GM18502 (cell line): ENCODE measurements around the gene BRMS1.
"Not testable (repeated sequence)": the region's sequence is repeated elsewhere in the genome, so short reads cannot be mapped to it uniquely, and the experiment has no call there.

ENCODE experiments used
- ATAC-seq: cut with Tn5 transposase; IDR thresholded peaks from one replicate; pipeline ENCODE4 v1.9.1; 2021; ENCODE audit warnings: mild to moderate bottlenecking; ENCODE audit not compliant: unreplicated experiment, poor library complexity

BRMS1 gene

GRCh38 chr11:66326261-66327111 is 18.4 kb downstream of the BRMS1 start:
- ATAC-seq, result no peak

DNA sequence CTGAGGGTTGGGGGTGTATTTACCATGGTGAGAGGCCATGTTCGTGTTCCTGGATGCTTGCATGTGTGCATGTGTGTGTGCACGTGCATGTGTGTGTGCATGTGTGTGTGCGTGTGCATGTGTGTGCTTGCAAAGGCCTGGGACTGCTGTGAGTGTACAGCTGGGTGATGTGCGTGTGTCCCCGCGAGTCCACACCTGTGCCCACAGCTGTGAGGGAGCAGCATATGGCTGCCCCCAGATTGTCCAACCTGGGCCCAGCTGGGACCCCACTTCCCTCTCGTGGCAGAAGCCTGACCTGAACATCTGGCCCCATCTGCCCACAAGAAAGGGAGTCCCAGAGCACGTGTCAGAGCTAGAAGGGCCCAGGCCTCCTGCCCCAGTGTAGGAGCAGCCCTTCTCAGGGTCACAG is 19.6 kb downstream of the BRMS1 start:
- no peak for ATAC-seq

DNA sequence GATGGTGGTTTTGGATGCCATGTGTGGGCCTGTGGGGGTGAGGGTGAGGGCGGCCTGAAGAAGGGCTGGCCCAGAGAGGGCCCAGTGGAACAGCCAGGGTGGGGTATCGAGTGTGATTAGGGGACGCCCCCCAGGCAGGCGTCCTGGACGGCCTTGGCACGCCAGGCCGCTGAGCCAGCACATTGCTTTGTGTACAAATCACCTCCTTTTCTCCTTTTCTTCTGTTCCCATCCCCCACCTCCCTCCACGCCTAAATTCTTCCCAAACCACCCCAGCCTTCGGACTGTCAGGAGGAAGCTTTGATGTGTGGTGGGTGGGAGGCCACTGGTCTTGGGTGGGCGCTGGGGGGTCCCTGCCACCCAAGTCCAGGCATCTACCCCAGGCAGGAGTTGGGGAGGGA is 20.2 kb downstream of the BRMS1 start:
- ATAC-seq, result no peak

GRCh38 chr11:66323684-66324083 is 21.2 kb downstream of the BRMS1 start:
- ATAC-seq, result no peak

DNA sequence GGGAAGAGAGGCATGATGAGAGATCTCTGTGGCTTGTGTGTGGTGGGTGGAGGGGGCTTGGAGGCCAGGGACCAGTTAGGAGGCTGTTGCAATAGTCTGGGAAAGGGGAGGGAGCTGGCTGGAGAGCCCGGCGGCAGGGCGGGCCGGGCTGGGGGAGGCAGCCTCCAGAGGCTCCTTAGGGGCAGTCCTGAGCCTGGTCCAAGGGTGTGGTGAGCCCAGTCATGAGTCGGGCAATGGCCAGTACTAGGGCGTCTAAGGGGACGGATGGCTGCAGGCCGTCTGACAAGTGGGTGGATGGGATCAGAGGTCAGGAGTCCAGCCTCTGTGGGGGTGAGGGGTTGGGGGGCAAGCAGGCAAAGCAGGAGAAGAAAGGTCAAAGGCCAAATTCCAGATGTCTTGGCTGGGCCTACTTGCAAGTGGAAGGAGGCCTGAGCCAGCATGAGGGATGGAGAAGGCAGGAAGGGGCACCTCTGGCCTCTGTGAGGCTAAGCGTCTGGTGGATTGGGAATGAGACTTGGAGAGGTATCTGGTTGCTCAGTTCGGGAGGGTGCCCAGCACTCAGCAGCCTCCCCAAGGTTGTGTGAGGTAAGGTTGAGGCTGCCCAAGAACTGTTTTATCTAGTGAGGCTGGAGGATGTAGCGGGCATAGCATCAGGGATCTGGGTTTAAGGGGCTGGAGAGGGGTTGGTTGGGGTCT is 22.0 kb downstream of the BRMS1 start:
- no peak for ATAC-seq

DNA sequence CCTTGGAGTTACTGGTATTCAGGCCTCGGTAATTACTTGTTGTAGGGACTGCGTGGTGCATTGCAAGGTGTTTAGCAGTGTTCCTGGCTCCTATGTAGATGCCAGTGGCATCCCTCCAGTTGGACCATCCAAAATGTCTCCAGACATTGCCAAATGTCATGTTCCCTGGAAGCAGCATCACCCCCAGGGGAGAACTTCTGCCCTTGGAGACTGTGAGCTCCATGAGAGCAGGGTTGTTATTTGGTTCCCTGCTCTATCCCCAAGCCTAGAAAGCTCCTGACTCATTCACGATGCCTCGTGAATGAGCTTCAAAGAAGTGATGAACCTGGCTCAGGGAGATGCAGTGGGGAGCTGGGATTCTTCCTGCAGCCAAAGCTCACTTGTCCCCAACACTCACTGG is 23.3 kb downstream of the BRMS1 start:
- no peak for ATAC-seq

- not testable (repeated sequence) for ATAC-seq
Observed at GRCh38 chr11:66320748-66321147, 24.2 kb downstream of the BRMS1 start.

- ATAC-seq, result not testable (repeated sequence)
Observed at GRCh38 chr11:66320289-66320688, 24.6 kb downstream of the BRMS1 start.

- no peak for ATAC-seq
Observed at GRCh38 chr11:66318600-66318970, 26.3 kb downstream of the BRMS1 start.

- no peak for ATAC-seq
Observed at GRCh38 chr11:66317723-66318599, 26.9 kb downstream of the BRMS1 start.

GRCh38 chr11:66317322-66317722 is 27.6 kb downstream of the BRMS1 start:
- no peak for ATAC-seq

DNA sequence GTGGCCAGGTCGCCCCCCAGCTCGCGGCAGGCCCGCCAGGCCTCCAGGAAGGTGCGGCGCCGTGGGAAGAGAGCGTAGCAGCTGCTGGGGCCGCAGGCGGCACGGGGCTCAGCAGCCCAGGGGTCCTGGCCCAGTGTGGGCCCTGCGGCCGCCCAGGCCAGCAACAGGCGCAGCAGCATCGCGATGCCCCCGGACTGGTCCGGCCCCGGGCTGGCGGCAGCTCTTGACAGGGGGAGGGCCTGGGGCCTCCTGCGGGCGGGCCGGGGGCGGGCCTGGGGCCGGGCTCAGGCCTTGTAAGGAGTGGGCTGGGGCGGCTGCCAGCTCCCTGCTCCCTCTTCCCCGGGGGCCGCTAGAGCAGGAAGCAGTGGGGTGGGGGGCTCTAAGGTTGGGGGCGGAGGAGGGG is 28.1 kb downstream of the BRMS1 start, which contains the start of gene CD248:
CD248 (minus strand) TSS at position 196 of the 403 bp plus-strand sequence; CDS start at position 179, 17 bp downstream.
- no peak for ATAC-seq

GRCh38 chr11:66315921-66316811 is 28.7 kb downstream of the BRMS1 start:
- no peak for ATAC-seq

DNA sequence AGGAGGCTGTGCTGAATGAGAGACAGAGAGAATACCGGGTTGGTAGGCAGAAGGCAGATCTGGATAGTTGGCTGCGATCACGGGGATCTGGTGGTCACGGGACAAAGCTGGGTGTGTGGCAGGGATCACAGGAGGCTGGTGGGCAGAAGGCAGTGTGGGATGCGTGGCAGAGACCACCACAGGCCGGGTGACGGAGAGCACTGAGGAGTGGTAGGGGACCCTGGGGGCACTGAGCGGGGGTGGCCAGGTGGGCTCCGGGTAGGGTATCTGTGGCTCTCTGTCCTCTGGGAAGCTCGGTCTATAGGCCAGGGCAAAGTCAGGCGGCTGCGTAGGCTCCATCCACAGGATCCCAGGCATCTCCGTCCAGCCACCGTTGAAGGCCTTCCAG is 29.4 kb downstream of the BRMS1 start:
- no peak for ATAC-seq

DNA sequence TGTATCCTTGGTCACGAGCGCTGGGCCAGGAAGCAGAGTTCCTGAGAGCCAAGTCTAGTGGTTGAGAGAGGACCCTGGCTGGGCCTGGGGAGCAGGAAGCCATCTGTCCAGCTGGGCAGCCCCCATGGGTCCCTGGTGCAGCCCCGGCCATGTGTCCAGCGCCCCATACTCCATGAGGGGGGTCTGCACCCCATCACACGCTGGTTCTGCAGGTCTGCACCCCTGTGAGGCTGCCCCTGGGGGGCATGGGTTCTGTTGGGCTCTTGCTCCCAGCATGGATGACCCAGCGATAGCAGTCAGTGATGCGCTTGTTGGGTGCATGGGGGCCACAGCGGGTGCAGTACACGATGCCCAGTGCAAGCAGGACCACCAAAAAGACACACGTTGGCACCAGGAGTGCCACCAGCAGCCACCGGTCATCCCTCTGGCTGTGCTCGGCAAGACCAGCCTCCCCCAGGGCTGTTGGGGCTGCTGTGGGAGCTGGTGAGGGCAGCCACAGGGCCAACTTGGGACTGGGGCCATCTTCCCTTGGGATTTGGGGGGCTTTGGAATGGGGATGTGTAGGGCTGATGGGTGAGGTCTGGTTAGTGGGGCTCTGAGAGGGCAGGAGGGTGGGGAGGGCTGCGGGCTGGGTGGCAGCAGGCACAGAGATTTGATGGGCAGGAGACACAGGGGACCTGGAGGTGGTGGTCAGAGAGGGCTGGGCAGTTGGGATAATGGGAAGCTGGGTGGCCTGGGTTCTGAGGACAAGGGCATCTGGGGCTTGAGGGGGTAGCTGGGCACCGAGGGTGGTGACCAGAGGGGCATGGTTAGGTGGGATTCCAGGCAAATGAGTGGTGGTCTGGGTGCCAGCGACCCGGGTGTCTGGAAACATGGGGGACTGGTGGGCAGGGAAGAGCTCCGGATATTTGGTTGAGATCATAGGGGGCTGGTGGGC is 30.1 kb downstream of the BRMS1 start:
- no peak for ATAC-seq

DNA sequence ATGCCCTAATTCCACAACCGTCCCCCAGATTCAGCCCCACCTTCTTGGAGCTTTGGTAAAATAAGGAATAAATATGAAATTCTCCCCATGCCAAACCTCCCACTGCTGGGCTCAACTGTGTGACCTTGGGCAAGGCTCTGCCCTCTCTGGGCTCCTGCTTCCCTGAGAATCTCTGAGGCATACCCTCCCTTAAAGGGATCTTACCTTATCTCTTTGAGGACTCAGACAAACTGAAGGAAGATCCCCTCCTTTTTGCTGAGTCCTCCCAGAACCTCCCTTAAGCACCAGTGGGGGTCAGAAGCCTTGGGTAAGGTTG is 30.8 kb downstream of the BRMS1 start:
- ATAC-seq, result no peak

DNA sequence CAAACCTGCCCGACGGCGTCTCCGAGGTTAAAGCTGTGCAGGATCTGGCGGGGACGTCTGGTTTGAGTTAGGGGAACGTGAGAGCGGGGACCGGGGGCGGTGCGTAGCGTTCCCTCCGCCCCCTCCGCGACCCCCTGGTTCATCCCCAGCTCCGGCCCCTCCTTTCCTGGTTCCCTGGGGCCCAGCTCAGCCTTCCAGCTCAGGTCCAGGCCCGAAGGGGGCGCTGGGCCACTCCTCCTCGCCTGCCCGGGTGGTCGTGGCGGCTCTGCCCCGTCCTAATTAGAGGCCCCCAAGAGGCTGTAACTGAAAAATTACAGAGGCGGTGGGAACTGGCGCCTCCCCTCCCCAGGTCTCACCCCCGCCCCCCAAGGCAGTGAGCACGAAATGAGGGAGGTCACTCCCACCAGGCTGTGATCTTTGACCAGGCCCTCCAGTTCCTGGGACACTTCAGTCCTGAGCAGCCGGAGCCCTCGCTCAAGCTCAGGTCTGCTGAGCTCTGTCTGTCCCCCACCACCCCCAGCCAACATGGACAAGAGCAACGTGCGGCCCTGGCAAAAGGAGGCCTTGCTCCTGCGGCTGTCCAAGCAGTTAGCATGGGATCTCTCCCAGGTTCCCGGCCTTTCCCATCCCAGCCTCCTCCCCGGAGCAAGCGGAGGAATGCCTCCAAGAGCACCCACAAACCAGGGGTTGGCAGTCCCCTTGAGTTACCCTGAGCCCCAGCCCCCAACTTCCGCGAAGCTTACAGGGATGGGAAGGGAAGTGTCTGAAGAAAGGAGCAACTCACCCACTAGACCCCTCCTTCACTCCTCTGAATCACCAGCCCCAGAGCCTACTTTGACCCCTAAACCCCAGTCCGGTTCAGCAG is 31.4 kb downstream of the BRMS1 start:
- no peak for ATAC-seq
